HEK293 (cell line): ENCODE data around the gene METTL25B.

ENCODE experiments used
- SALL2 ChIP-seq: fragments of 450-650 bp; formaldehyde crosslinking; IDR thresholded peaks from 2 replicates; pipeline ENCODE4 v1.5.0; 2017; ENCODE audit warnings: missing biosample characterization, mild to moderate bottlenecking, missing genetic modification characterization, borderline replicate concordance
- ZNF10 ChIP-seq: fragments of 450-650 bp; formaldehyde crosslinking; IDR thresholded peaks from 2 replicates; pipeline ENCODE4 v1.5.1; 2017; ENCODE audit warnings: missing biosample characterization, missing genetic modification characterization
- ZNF223 ChIP-seq: fragments of 450-650 bp; formaldehyde crosslinking; IDR thresholded peaks from 2 replicates; pipeline ENCODE4 v1.5.1; 2016; ENCODE audit warnings: missing biosample characterization, missing genetic modification characterization
- ZNF266 ChIP-seq: fragments of 450-650 bp; formaldehyde crosslinking; IDR thresholded peaks from 2 replicates; pipeline ENCODE4 v1.5.1; 2016; ENCODE audit warnings: missing biosample characterization, missing genetic modification characterization, low read depth
- ZNF274 ChIP-seq, 2 experiments: fragments of 200-500 bp in 1 of 2; fragments of 450-650 bp in 1 of 2; sonication (Bioruptor generic) in 1 of 2; formaldehyde crosslinking in 1 of 2; IDR thresholded peaks; 2 replicates each; pipeline versions ENCODE4 v1.5.1 to v1.6.1; 2014 to 2016; ENCODE audit warnings: borderline replicate concordance in 1 of 2, inconsistent platforms in 1 of 2, low read length in 1 of 2, missing biosample characterization in 1 of 2, missing genetic modification characterization in 1 of 2
- ZNF473 ChIP-seq: fragments of 450-650 bp; formaldehyde crosslinking; IDR thresholded peaks from 2 replicates; pipeline ENCODE4 v1.5.1; 2017; ENCODE audit warnings: missing biosample characterization, missing genetic modification characterization
- TF ChIP-seq, protein P1 (sequence below): fragments of 450-650 bp; formaldehyde crosslinking; IDR thresholded peaks from 2 replicates; pipeline ENCODE4 v1.5.1; 2016; ENCODE audit warnings: missing biosample characterization, missing genetic modification characterization
- TF ChIP-seq, protein P2 (sequence below): fragments of 450-650 bp; formaldehyde crosslinking; IDR thresholded peaks from 2 replicates; pipeline ENCODE4 v1.5.1; 2016; ENCODE audit warnings: missing biosample characterization, missing genetic modification characterization
- TF ChIP-seq, protein P3 (sequence below): fragments of 450-650 bp; formaldehyde crosslinking; IDR thresholded peaks from 2 replicates; pipeline ENCODE4 v1.5.1; 2016; ENCODE audit warnings: missing biosample characterization, missing genetic modification characterization

DNA sequence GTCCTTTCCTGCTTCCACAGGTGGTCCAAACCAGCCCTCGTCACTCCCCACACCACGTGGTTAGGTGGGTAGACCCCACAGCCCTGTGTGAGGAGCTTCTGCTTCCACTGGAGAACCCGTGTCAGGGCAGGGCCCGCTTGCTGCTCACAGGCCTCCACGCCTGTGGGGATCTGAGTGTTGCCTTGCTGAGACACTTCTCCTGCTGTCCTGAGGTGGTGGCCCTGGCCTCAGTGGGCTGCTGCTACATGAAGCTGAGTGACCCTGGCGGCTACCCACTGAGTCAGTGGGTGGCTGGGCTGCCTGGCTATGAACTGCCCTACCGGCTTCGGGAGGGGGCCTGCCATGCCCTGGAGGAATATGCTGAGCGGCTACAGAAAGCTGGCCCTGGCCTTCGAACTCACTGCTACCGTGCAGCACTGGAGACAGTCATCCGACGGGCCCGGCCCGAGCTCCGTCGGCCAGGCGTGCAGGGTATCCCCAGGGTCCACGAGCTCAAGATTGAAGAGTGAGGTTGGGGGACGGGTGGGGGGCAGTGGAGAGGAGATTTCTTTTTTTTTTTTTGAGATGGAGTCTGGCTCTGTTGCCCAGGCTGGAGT, 5.8 kb downstream of the METTL25B start:
- TF ChIP-seq, protein P1, sequence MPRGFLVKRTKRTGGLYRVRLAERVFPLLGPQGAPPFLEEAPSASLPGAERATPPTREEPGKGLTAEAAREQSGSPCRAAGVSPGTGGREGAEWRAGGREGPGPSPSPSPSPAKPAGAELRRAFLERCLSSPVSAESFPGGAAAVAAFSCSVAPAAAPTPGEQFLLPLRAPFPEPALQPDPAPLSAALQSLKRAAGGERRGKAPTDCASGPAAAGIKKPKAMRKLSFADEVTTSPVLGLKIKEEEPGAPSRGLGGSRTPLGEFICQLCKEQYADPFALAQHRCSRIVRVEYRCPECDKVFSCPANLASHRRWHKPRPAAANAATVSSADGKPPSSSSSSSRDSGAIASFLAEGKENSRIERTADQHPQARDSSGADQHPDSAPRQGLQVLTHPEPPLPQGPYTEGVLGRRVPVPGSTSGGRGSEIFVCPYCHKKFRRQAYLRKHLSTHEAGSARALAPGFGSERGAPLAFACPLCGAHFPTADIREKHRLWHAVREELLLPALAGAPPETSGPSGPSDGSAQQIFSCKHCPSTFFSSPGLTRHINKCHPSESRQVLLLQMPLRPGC (tag by site-specific recombination), result no peak
- TF ChIP-seq, protein P2, sequence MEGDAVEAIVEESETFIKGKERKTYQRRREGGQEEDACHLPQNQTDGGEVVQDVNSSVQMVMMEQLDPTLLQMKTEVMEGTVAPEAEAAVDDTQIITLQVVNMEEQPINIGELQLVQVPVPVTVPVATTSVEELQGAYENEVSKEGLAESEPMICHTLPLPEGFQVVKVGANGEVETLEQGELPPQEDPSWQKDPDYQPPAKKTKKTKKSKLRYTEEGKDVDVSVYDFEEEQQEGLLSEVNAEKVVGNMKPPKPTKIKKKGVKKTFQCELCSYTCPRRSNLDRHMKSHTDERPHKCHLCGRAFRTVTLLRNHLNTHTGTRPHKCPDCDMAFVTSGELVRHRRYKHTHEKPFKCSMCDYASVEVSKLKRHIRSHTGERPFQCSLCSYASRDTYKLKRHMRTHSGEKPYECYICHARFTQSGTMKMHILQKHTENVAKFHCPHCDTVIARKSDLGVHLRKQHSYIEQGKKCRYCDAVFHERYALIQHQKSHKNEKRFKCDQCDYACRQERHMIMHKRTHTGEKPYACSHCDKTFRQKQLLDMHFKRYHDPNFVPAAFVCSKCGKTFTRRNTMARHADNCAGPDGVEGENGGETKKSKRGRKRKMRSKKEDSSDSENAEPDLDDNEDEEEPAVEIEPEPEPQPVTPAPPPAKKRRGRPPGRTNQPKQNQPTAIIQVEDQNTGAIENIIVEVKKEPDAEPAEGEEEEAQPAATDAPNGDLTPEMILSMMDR (tag by site-specific recombination), result no peak
- TF ChIP-seq ZNF274 (IDR thresholded peaks at IDR 0.05; ENCODE audit: low read length), result no peak
- TF ChIP-seq ZNF274 (tag by site-specific recombination; IDR thresholded peaks at IDR 0.05; ENCODE audit: borderline replicate concordance), result no peak
- TF ChIP-seq ZNF266 (tag by site-specific recombination), result no peak
- TF ChIP-seq, protein P3, sequence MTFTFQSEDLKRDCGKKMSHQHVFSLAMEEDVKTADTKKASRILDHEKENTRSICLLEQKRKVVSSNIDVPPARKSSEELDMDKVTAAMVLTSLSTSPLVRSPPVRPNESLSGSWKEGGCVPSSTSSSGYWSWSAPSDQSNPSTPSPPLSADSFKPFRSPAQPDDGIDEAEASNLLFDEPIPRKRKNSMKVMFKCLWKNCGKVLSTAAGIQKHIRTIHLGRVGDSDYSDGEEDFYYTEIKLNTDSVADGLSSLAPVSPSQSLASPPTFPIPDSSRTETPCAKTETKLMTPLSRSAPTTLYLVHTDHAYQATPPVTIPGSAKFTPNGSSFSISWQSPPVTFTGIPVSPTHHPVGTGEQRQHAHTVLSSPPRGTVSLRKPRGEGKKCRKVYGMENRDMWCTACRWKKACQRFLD (tag by site-specific recombination), result no peak
- no peak for TF ChIP-seq SALL2
- TF ChIP-seq ZNF10, result no peak
- no peak for TF ChIP-seq ZNF223
- no peak for TF ChIP-seq ZNF473 (tag by site-specific recombination)
